ENCODE measurements around the gene NMT1.

GRCh38 chr17:45021607-45022287 lies 39.4 kb upstream of the NMT1 start:
- TF ChIP-seq CTCF (IDR thresholded peaks at IDR 0.05) (peak; percentile 67 to 98 (median 96)), POLR2A (IDR thresholded peaks at IDR 0.05) (peak in 1 of 2 donors; percentile 14)
